Caco-2 (cell line): ENCODE measurements around the gene CDK7. TPM values are rescaled to one million over a fixed set of nuclear protein-coding genes. Genes with fewer than 3 reads are reported as not detected.

Experiments
- BruUV-seq: library from RNA; stranded (reverse); fragments of 400-500 nt; replicated peaks from 2 replicates; lab custom pipeline; 2021; lab: Mats Ljungman, UMichigan
- CTCF ChIA-PET: fragments of 300-600 bp; sonication (Branson Sonifier 250); formaldehyde crosslinking; loops from one replicate; lab custom pipeline; 2022; ENCODE audit warnings: antibody characterized with exemption; lab: Charles Lee
- POLR2A ChIA-PET: fragments of 300-600 bp; sonication (Branson Sonifier 250); formaldehyde crosslinking; loops from one replicate; lab custom pipeline; 2022; ENCODE audit warnings: antibody characterized with exemption; lab: Charles Lee
- DNase-seq, 2 experiments: peaks; one replicate each; pipeline versions ENCODE4 v3.0.0 to v3.0.0-alpha.2; 2020 to 2022
- H3K27me3 ChIP-seq: replicated peaks from 2 replicates; pipeline ENCODE4 v1.6.0; 2011; ENCODE audit warnings: low read length; ENCODE audit not compliant: control insufficient read depth, insufficient read depth
- H3K36me3 ChIP-seq: 2 replicates; pipeline ENCODE4 v1.5.1; 2011; ENCODE audit warnings: low read length; ENCODE audit not compliant: control insufficient read depth, insufficient read depth
- H3K4me1 ChIP-seq: fragments of 250-450 bp; sonication (Bioruptor Pico); 2 replicates; pipeline ENCODE4 v1.5.1; 2020; ENCODE audit warnings: mild to moderate bottlenecking
- H3K4me3 ChIP-seq: 2 replicates; pipeline ENCODE4 v1.5.1; 2011; ENCODE audit warnings: low read depth, mild to moderate bottlenecking, control low read depth, low read length
- H3K9me3 ChIP-seq: fragments of 250-450 bp; sonication (Bioruptor Pico); 2 replicates; pipeline ENCODE4 v1.5.1; 2020; ENCODE audit warnings: mild to moderate bottlenecking, moderate library complexity
- H3K27ac Mint-ChIP-seq: one replicate; pipeline ENCODE4 v1.8.0; 2022; ENCODE audit warnings: mixed read lengths; ENCODE audit not compliant: unreplicated experiment
- H3K27me3 Mint-ChIP-seq: one replicate; pipeline ENCODE4 v1.8.0; 2022; ENCODE audit warnings: mixed read lengths; ENCODE audit not compliant: insufficient read depth, unreplicated experiment
- H3K36me3 Mint-ChIP-seq: one replicate; pipeline ENCODE4 v1.8.0; 2022; ENCODE audit warnings: mild to moderate bottlenecking, mixed read lengths; ENCODE audit not compliant: insufficient read depth, unreplicated experiment
- H3K4me1 Mint-ChIP-seq: one replicate; pipeline ENCODE4 v1.8.0; 2022; ENCODE audit warnings: low read depth, mixed read lengths; ENCODE audit not compliant: unreplicated experiment
- H3K4me3 Mint-ChIP-seq: one replicate; pipeline ENCODE4 v1.8.0; 2022; ENCODE audit warnings: mild to moderate bottlenecking, moderate library complexity, mixed read lengths; ENCODE audit not compliant: unreplicated experiment
- H3K9me3 Mint-ChIP-seq: one replicate; pipeline ENCODE4 v1.8.0; 2022; ENCODE audit warnings: mixed read lengths; ENCODE audit not compliant: unreplicated experiment
- CTCF ChIP-seq, 2 experiments: fragments of 200-600 bp in 1 of 2; IDR thresholded peaks; 1 replicate in 1 of 2; 2 replicates in 1 of 2; pipeline versions ENCODE4 v1.5.1 to v1.8.0; 2011 to 2022; ENCODE audit warnings: antibody characterized with exemption in 1 of 2, control low read depth in 1 of 2, inconsistent platforms in 1 of 2, low read depth in 1 of 2, low read length in 1 of 2, mild to moderate bottlenecking in 1 of 2, moderate library complexity in 1 of 2; ENCODE audit not compliant: insufficient read depth in 1 of 2, severe bottlenecking in 1 of 2, unreplicated experiment in 1 of 2
- intact Hi-C: fragments of 100-400 bp; cut with micrococcal nuclease; formaldehyde crosslinking; loops from one replicate; pipeline ENCODE4 v1.10.0; 2022; ENCODE audit not compliant: unreplicated experiment
- total RNA-seq: library from RNA; stranded (reverse); gene quantifications from 2 replicates; pipeline ENCODE4 v1.2.3, GENCODE V29; 2022

Gene CDK7
- total RNA-seq, 1 experiment from 2014 or later, result 90.5 TPM

GRCh38 chr5:69209602-69210001, 25.1 kb upstream of the CDK7 start:
- Mint-ChIP-seq H3K27me3 (no peaks in the 10 kb centered on the region), H3K9me3 (no peaks in the 10 kb centered on the region), H3K4me3 (no peak overlapping the region), H3K36me3 (peaks cover 35% of the 10 kb centered on the region), H3K27ac (no peak overlapping the region), H3K4me1 (no peaks in the 10 kb centered on the region)
- ChIA-PET POLR2A (interaction anchor here (0.6 kb wide), 1 partner anchor 115 kb away, joined by 3 read pairs; no protein-coding TSS in a partner anchor), CTCF (no interaction called here)
- BruUV-seq, result no TSS peak
- Histone ChIP-seq H3K9me3 (no peaks in the 10 kb centered on the region), H3K4me1 (peaks cover 10% of the 10 kb centered on the region; the same call in 1 of the 2 replicates), H3K27me3 (no peaks in the 10 kb centered on the region), H3K36me3 (no peaks in the 10 kb centered on the region), H3K4me3 (no peak overlapping the region)
- TF ChIP-seq CTCF (IDR thresholded peaks at IDR 0.05; ENCODE audit: insufficient read depth in 1 of 2, low read depth in 1 of 2, low read length in 1 of 2, severe bottlenecking in 1 of 2, unreplicated experiment in 1 of 2), result no peak
- intact Hi-C loops, result no loop called here
- DNase-seq, result no peak

GRCh38 chr5:69211200-69211599, 23.5 kb upstream of the CDK7 start:
- Histone ChIP-seq H3K27me3 (no peaks in the 10 kb centered on the region), H3K4me3 (no peak overlapping the region), H3K4me1 (peaks cover 9% of the 10 kb centered on the region; the same call in 1 of the 2 replicates), H3K36me3 (no peaks in the 10 kb centered on the region), H3K9me3 (no peaks in the 10 kb centered on the region)
- peaks cover 21% of the 10 kb centered on the region for H3K36me3 Mint-ChIP-seq
- CTCF ChIA-PET, result interaction anchor here (1.1 kb wide), 1 partner anchor 117 kb away, joined by 3 read pairs; the partner anchor contains the start of gene SLC30A5
- intact Hi-C loops, result no loop called here
- H3K27me3 Mint-ChIP-seq, result no peaks in the 10 kb centered on the region
- TF ChIP-seq CTCF (IDR thresholded peaks at IDR 0.05; ENCODE audit: insufficient read depth in 1 of 2, low read depth in 1 of 2, low read length in 1 of 2, severe bottlenecking in 1 of 2, unreplicated experiment in 1 of 2), result no peak
- POLR2A ChIA-PET, result interaction anchor here (0.5 to 0.6 kb wide), 2 partner anchors 11 to 27 kb away, joined by 3 read pairs; no protein-coding TSS in a partner anchor
- no peak overlapping the region for H3K4me3 Mint-ChIP-seq
- H3K27ac Mint-ChIP-seq, result no peak overlapping the region
- no peaks in the 10 kb centered on the region for H3K4me1 Mint-ChIP-seq
- no TSS peak for BruUV-seq
- DNase-seq, result no peak
- no peaks in the 10 kb centered on the region for H3K9me3 Mint-ChIP-seq

- DNase-seq, result no peak
- H3K4me3 Mint-ChIP-seq, result no peak overlapping the region
- no peak for TF ChIP-seq CTCF (IDR thresholded peaks at IDR 0.05; ENCODE audit: insufficient read depth in 1 of 2, low read depth in 1 of 2, low read length in 1 of 2, severe bottlenecking in 1 of 2, unreplicated experiment in 1 of 2)
- H3K27me3 ChIP-seq, result no peaks in the 10 kb centered on the region
- POLR2A ChIA-PET, result no interaction called here
- peaks cover 3% of the 10 kb centered on the region for H3K4me1 ChIP-seq
- H3K9me3 ChIP-seq, result no peaks in the 10 kb centered on the region
- H3K9me3 Mint-ChIP-seq, result no peaks in the 10 kb centered on the region
- H3K4me1 Mint-ChIP-seq, result no peaks in the 10 kb centered on the region
- H3K36me3 Mint-ChIP-seq, result peaks cover 15% of the 10 kb centered on the region
- no peaks in the 10 kb centered on the region for H3K27me3 Mint-ChIP-seq
- no peaks in the 10 kb centered on the region for H3K36me3 ChIP-seq
- H3K4me3 ChIP-seq, result no peak overlapping the region
- no peak overlapping the region for H3K27ac Mint-ChIP-seq
- BruUV-seq, result no TSS peak
- CTCF ChIA-PET, result interaction anchor here (0.7 kb wide), 1 partner anchor 114 kb away, joined by 7 read pairs; no protein-coding TSS in a partner anchor
- intact Hi-C loops, result no loop called here
These were observed 22.7 kb upstream of the CDK7 start for GRCh38 chr5:69212022-69212421.
